Psoas muscle (tissue), 8 donors: ENCODE results near the gene KIAA1217. TPM values are rescaled to one million over a fixed set of nuclear protein-coding genes. Genes with fewer than 3 reads are reported as not detected.

Source experiments
- ATAC-seq, 4 donors: fragments of 200-7000 bp; cut with Tn5 transposase; one replicate each; pipeline ENCODE4 v1.9.1; 2020; ENCODE audit warnings: moderate library complexity in 3 of 4, mild to moderate bottlenecking in 2 of 4
- DNase-seq, 2 donors: peaks; one replicate each; pipeline ENCODE4 v3.0.0-alpha.2; 2020
- H3K27ac ChIP-seq: fragments of 200-600 bp; one replicate; pipeline ENCODE4 v1.8.0; 2022
- H3K27me3 ChIP-seq, 3 donors: fragments of 200-600 bp in 1 of 3; one replicate each; pipeline versions ENCODE4 v1.6.1 to v1.8.0; 2013 to 2022; ENCODE audit warnings: low read length in 2 of 3, mild to moderate bottlenecking in 2 of 3, moderate library complexity in 1 of 3; ENCODE audit not compliant: insufficient read depth in 3 of 3
- H3K36me3 ChIP-seq, 2 donors: fragments of 200-600 bp in 1 of 2; one replicate each; pipeline versions ENCODE4 v1.6.1 to v1.8.0; 2013 to 2022; ENCODE audit warnings: low read depth in 1 of 2, mild to moderate bottlenecking in 1 of 2, moderate library complexity in 1 of 2; ENCODE audit not compliant: insufficient read depth in 1 of 2
- H3K4me1 ChIP-seq: fragments of 200-600 bp; one replicate; pipeline ENCODE4 v1.8.0; 2022
- H3K4me3 ChIP-seq: fragments of 200-600 bp; one replicate; pipeline ENCODE4 v1.8.0; 2022; ENCODE audit warnings: mild to moderate bottlenecking
- H3K9me3 ChIP-seq: fragments of 200-600 bp; one replicate; pipeline ENCODE4 v1.8.0; 2022
- WGBS, 3 donors: extraction: QIAGEN DNeasy Blood & Tissue Kit; methylation state at CpG; one replicate each; pipeline versions ENCODE4 v1.1.6 to v1.1.7; 2013; 5-methylcytosine and 5-hydroxymethylcytosine counted together
- intact Hi-C, 2 donors: fragments of 100-400 bp; cut with DNase I; formaldehyde crosslinking; loops; one replicate each; pipeline versions ENCODE4 v1.11.0 to v1.14.2; 2022
- polyA plus RNA-seq, 3 donors: library from polyadenylated mRNA; stranded (reverse); fragments of 200-250 nt; gene quantifications; one replicate each; pipeline ENCODE4 v1.2.3, GENCODE V29; 2013
- total RNA-seq, 4 donors: library from RNA; stranded (reverse); fragmentation: NEBNext Ultra II Directional in 2 of 4; extraction: Animal tissue kit (Norgen Biotek cat#: 25700) in 2 of 4; gene quantifications; one replicate each; pipeline versions ENCODE4 v1.2.1 to v1.2.4, GENCODE V29; 2021 to 2023
- TF ChIP-seq, protein P1 (sequence below): fragments of 200-600 bp; IDR thresholded peaks from one replicate; pipeline ENCODE4 v1.8.0; 2022; ENCODE audit warnings: antibody characterized with exemption
- donor health status: healthy with polysubstance abuse.
- donor health status: DM: no; HTN: no; CAD: no; lungs with moderate emphysema.
- donor health status: Bipolar disorder and iron deficiency.
- donor health status: healthy.
- donor health status: DM: yes; HTN: yes; CAD: no.
- donor health status: DM: no; HTN: no; CAD: no.
- donor health status: DM: no; HTN: no; CAD: no.
- donor health status: DM: yes; HTN: yes; CAD: no.

KIAA1217 gene
- total and polyA plus RNA-seq, 7 donors: 8.9 to 169 (median 65.9) TPM

DNA sequence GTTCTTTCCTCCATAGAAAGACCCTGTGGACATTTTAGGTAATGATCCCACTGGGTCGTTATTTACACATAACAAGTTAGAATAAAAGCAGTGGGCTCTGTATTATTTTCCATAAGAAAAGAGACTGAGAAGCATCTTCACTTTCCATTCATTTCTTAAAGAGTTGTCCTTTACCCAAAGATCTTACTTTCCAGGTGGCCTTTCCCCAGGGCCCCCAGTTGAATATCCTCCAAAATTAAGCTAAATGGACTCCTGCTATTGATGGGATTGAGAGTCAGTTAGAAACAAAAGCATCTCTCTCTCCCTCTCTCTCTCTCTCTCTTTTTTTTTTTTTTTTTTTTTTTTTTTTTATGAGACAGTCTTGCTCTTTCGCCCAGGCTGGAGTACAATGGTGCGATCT, 224.8 kb downstream of the KIAA1217 start:
- no peaks in the 10 kb centered on the region for H3K27me3 ChIP-seq
- no peaks in the 10 kb centered on the region for H3K9me3 ChIP-seq
- H3K27ac ChIP-seq: no peak overlapping the region
- H3K4me1 ChIP-seq: peaks cover 15% of the 10 kb centered on the region
- no peak for ATAC-seq
- no peak overlapping the region for H3K4me3 ChIP-seq
- TF ChIP-seq, protein P1, sequence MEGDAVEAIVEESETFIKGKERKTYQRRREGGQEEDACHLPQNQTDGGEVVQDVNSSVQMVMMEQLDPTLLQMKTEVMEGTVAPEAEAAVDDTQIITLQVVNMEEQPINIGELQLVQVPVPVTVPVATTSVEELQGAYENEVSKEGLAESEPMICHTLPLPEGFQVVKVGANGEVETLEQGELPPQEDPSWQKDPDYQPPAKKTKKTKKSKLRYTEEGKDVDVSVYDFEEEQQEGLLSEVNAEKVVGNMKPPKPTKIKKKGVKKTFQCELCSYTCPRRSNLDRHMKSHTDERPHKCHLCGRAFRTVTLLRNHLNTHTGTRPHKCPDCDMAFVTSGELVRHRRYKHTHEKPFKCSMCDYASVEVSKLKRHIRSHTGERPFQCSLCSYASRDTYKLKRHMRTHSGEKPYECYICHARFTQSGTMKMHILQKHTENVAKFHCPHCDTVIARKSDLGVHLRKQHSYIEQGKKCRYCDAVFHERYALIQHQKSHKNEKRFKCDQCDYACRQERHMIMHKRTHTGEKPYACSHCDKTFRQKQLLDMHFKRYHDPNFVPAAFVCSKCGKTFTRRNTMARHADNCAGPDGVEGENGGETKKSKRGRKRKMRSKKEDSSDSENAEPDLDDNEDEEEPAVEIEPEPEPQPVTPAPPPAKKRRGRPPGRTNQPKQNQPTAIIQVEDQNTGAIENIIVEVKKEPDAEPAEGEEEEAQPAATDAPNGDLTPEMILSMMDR: no peak
- intact Hi-C loops: no loop called here
- no peak for DNase-seq
- H3K36me3 ChIP-seq: peaks cover 0 to 34% of the 10 kb centered on the region in 2 donors
- WGBS, 3 donors: 97 to 99% (median 98%) methylated on average over 3 of the region's 3 CpGs

DNA sequence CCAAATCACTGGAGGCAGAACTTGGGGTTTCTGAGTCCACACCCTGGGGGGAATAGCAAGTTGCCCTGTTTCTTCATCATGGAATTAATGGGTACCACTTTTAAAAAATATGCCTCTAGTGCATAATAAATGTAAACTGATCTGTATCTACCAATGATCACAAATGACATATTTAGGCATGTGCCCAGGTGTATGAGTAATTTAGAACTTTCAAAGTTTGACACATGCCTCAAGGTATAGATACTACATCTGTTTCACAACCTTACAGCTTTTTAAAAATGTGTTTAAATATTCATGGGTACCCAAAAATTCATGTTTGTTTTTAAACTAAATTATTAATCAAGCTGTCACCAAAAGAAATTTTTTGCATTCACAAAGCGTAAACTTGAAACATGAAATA, 226.0 kb downstream of the KIAA1217 start:
- ATAC-seq: no peak
- H3K27me3 ChIP-seq: no peaks in the 10 kb centered on the region
- H3K9me3 ChIP-seq: no peaks in the 10 kb centered on the region
- H3K4me3 ChIP-seq: no peak overlapping the region
- H3K36me3 ChIP-seq: peaks cover 0 to 42% of the 10 kb centered on the region in 2 donors
- TF ChIP-seq, protein P1: no peak
- no peak overlapping the region for H3K27ac ChIP-seq
- H3K4me1 ChIP-seq: peaks cover 20% of the 10 kb centered on the region
- intact Hi-C loops: no loop called here
- 95 to 100% (median 95%) methylated on average over 1 of the region's 1 CpG for WGBS, 3 donors
- no peak for DNase-seq

DNA sequence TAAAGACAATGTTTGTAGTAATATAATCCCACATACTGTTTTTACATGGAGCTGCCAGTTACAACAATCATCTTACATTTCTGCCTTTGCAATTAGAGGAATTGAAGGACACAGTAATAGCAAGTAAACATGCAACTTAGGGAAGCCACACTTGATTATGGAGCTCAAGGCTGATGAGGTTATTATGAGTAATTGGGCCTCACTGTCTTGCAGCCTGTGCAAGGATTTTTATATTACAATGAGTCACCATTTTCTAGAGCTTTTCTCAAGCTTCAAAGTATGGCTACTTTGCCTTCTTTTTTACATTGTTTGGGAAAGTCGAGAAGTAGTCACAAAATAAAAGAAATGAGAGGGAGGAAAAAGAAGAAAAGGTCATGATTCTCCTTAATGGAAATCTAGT, 226.4 kb downstream of the KIAA1217 start:
- TF ChIP-seq, protein P1: no peak
- H3K9me3 ChIP-seq: no peaks in the 10 kb centered on the region
- no peak overlapping the region for H3K27ac ChIP-seq
- peaks cover 0 to 46% of the 10 kb centered on the region in 2 donors for H3K36me3 ChIP-seq
- WGBS, 3 donors: 94 to 97% (median 97%) methylated on average over 1 of the region's 1 CpG
- no peaks in the 10 kb centered on the region for H3K27me3 ChIP-seq
- peak in 1 of 4 donors; percentile 39 for ATAC-seq
- DNase-seq: no peak
- intact Hi-C loops: no loop called here
- H3K4me1 ChIP-seq: peaks cover 20% of the 10 kb centered on the region
- H3K4me3 ChIP-seq: no peak overlapping the region

DNA sequence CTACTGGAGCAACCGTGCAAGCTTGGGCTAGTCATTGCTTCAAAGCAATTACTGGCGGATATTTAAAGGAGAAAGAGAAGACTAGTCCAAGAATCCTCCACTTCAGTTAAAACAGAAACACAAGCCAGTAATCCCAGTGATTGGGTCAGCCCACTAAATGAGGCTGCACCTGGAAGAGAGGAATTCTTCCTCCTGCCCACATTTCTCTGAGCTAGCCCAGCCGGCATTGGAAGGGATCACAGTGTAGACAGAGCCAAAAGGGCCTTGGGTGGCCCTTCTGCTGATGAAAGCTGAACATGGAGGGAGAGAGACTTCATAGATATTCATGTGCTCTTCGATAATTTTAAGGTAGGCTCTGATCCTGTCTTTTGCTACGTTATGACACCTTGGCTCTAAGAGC, 228.4 kb downstream of the KIAA1217 start:
- Histone ChIP-seq H3K4me1 (peaks cover 14% of the 10 kb centered on the region), H3K9me3 (no peaks in the 10 kb centered on the region), H3K4me3 (no peak overlapping the region), H3K27me3 (no peaks in the 10 kb centered on the region), H3K27ac (no peak overlapping the region), H3K36me3 (peaks cover 0 to 56% of the 10 kb centered on the region in 2 donors)
- intact Hi-C loops: no loop called here
- TF ChIP-seq, protein P1: no peak
- WGBS, 3 donors: 84 to 87% (median 86%) methylated on average over 5 of the region's 5 CpGs
- DNase-seq (no peak), ATAC-seq (no peak)

DNA sequence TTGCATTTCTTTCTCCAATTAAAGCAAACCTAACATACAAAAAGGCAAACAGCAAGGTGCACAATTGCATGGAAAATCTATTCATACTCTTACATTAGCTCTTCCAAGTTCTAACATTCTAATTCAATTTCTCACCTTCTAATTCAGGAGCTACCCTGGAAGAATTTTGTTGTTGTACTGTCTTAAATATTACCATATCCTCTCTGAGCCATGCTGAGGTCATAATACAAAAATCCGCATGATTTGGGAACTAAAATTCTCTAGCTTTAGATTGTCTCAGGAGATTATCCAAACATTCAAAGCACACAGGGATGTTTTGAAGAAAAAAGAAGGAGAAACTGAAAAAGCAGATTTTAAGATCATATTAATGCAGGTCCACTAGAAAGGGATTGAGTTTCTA, 229.9 kb downstream of the KIAA1217 start:
- Histone ChIP-seq H3K9me3 (no peaks in the 10 kb centered on the region), H3K4me1 (peaks cover 18% of the 10 kb centered on the region), H3K4me3 (no peak overlapping the region), H3K36me3 (peaks cover 0 to 45% of the 10 kb centered on the region in 2 donors), H3K27me3 (no peaks in the 10 kb centered on the region), H3K27ac (peak overlapping the region; percentile 38)
- ATAC-seq: peak in 3 of 4 donors; percentile 32 to 51 (median 45)
- 80 to 91% (median 85%) methylated on average over 1 of the region's 1 CpG for WGBS, 3 donors
- TF ChIP-seq, protein P1: no peak
- intact Hi-C loops: no loop called here
- DNase-seq: no peak
